ENCODE results near the gene PAFAH1B1. TPM values are rescaled to one million over a fixed set of nuclear protein-coding genes. Genes with fewer than 3 reads are reported as not detected.

Gene PAFAH1B1
- total RNA-seq, 1 experiment from 2014 or later, result 210 TPM

DNA sequence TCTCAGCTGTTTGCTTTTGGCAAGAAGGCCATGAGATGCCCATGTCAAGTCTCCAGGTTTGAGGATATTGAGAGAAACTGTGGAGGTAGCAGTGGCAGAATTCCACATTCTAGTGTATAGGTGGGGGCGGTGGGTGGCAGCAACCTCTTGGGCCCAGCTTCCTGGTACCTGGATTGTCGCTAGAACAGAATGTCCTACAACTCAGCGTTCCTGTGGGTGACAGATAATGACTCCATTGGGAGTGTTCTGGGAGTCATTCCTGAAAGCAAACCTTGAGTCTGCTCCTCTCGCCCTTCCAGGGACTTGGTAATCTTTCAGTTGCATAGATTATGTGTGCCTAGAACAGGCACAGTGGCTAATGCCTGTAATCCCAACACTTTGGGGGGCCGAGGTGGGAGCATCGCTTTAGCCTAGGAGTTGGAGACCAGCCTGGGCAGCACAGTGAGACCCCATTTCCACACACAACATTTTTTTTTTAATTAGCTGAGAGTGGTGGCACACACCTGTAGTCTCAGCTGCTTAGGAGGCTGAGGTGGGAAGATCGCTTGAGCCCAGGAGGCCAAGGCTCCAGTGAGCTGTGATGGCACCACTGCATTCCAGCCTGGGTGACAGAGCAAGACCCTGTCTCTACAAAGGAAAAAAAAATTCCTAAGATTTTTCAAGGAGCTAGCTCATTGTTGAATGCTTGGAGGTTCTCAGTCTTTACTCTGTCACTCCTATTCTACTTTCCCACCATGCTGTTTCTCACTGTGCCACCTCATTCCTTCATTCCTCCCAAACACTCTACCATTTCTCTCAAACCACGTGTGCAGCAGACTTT, 43.9 kb upstream of the PAFAH1B1 start:
- Histone ChIP-seq H3K36me3 (ENCODE audit: insufficient read depth, low read length, poor library complexity, severe bottlenecking) (no peaks in the 10 kb centered on the region), H3K27me3 (replicated peaks; ENCODE audit: insufficient read depth, low read depth, low read length, poor library complexity) (no peaks in the 10 kb centered on the region), H3K4me3 (ENCODE audit: low read depth, low read length, poor library complexity, severe bottlenecking) (no peak overlapping the region), H3K4me1 (ENCODE audit: insufficient read depth, low read length, poor library complexity, severe bottlenecking) (peaks cover 20% of the 10 kb centered on the region), H3K27ac (ENCODE audit: low read depth, low read length, poor library complexity, severe bottlenecking) (no peak overlapping the region), H3K9me3 (ENCODE audit: low read depth, low read length, poor library complexity, severe bottlenecking) (no peaks in the 10 kb centered on the region)
- no peak for TF ChIP-seq EZH2 (IDR thresholded peaks at IDR 0.05; ENCODE audit: borderline replicate concordance, low read depth, low read length, poor library complexity, severe bottlenecking)
- TF ChIP-seq, protein P1, sequence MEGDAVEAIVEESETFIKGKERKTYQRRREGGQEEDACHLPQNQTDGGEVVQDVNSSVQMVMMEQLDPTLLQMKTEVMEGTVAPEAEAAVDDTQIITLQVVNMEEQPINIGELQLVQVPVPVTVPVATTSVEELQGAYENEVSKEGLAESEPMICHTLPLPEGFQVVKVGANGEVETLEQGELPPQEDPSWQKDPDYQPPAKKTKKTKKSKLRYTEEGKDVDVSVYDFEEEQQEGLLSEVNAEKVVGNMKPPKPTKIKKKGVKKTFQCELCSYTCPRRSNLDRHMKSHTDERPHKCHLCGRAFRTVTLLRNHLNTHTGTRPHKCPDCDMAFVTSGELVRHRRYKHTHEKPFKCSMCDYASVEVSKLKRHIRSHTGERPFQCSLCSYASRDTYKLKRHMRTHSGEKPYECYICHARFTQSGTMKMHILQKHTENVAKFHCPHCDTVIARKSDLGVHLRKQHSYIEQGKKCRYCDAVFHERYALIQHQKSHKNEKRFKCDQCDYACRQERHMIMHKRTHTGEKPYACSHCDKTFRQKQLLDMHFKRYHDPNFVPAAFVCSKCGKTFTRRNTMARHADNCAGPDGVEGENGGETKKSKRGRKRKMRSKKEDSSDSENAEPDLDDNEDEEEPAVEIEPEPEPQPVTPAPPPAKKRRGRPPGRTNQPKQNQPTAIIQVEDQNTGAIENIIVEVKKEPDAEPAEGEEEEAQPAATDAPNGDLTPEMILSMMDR (conservative IDR thresholded peaks at IDR 0.05; ENCODE audit: low read depth, low read length), result no peak
- ChIA-PET POLR2A (ENCODE audit: low non-redundant PET) (no interaction called here), CTCF (no interaction called here)
- intact Hi-C loops (cut with micrococcal nuclease; ENCODE audit: unreplicated experiment), result no loop called here
- DNase-seq (ENCODE audit: low spot score), result no peak
- no TSS peak for BruUV-seq (replicated peaks)

DNA sequence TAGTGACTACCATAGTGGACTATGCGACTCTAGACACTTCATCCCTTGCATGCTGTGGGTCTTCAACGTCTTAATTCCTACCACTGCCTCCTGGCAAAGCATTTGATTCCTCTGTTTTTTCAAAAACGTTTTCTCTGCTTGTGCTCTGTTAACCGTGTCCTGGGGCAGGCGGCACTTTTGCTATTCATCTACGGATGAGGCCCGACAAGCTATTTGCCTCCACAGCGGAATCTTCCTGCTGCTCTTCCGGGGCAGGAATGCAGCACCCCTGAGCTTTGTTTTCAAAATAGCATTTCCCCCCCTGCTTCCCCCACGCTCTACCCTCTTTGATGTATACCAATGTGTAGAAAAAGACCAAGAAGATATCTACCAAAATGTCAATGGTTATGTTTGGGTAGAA, 42.0 kb upstream of the PAFAH1B1 start:
- Histone ChIP-seq H3K4me1 (ENCODE audit: insufficient read depth, low read length, poor library complexity, severe bottlenecking) (peaks cover 20% of the 10 kb centered on the region), H3K27ac (ENCODE audit: low read depth, low read length, poor library complexity, severe bottlenecking) (no peak overlapping the region), H3K27me3 (replicated peaks; ENCODE audit: insufficient read depth, low read depth, low read length, poor library complexity) (no peaks in the 10 kb centered on the region), H3K9me3 (ENCODE audit: low read depth, low read length, poor library complexity, severe bottlenecking) (no peaks in the 10 kb centered on the region), H3K36me3 (ENCODE audit: insufficient read depth, low read length, poor library complexity, severe bottlenecking) (no peaks in the 10 kb centered on the region), H3K4me3 (ENCODE audit: low read depth, low read length, poor library complexity, severe bottlenecking) (no peak overlapping the region)
- no peak for DNase-seq (ENCODE audit: low spot score)
- intact Hi-C loops (cut with micrococcal nuclease; ENCODE audit: unreplicated experiment), result no loop called here
- CTCF ChIA-PET, result no interaction called here
- no peak for TF ChIP-seq EZH2 (IDR thresholded peaks at IDR 0.05; ENCODE audit: borderline replicate concordance, low read depth, low read length, poor library complexity, severe bottlenecking)
- TF ChIP-seq, protein P1 (conservative IDR thresholded peaks at IDR 0.05; ENCODE audit: low read depth, low read length), result no peak
- no TSS peak for BruUV-seq (replicated peaks)
- POLR2A ChIA-PET (ENCODE audit: low non-redundant PET), result no interaction called here

DNA sequence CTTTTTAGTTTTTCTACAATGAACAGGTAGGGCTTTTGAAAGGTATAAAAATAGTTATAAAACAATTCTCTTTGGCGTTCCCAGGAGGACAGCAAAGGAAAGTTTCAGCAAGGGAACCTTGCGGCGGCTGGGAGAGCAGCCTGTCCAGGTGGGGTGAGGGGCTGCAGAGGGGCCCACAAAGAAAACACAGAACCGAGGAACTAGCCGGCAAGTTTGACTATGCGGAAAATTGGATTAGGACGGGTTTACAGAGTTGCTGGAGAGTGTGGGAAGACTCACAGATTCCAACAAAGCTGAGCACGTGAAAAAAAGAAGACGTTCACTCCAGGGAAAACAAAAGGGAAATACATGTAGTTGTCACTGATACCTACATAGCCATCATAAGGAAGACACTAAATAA, 41.5 kb upstream of the PAFAH1B1 start:
- Histone ChIP-seq H3K27ac (ENCODE audit: low read depth, low read length, poor library complexity, severe bottlenecking) (peak overlapping the region; percentile 7), H3K4me1 (ENCODE audit: insufficient read depth, low read length, poor library complexity, severe bottlenecking) (peaks cover 18% of the 10 kb centered on the region), H3K27me3 (replicated peaks; ENCODE audit: insufficient read depth, low read depth, low read length, poor library complexity) (no peaks in the 10 kb centered on the region), H3K36me3 (ENCODE audit: insufficient read depth, low read length, poor library complexity, severe bottlenecking) (no peaks in the 10 kb centered on the region), H3K4me3 (ENCODE audit: low read depth, low read length, poor library complexity, severe bottlenecking) (no peak overlapping the region), H3K9me3 (ENCODE audit: low read depth, low read length, poor library complexity, severe bottlenecking) (no peaks in the 10 kb centered on the region)
- CTCF ChIA-PET, result no interaction called here
- POLR2A ChIA-PET (ENCODE audit: low non-redundant PET), result no interaction called here
- TF ChIP-seq, protein P1 (conservative IDR thresholded peaks at IDR 0.05; ENCODE audit: low read depth, low read length), result no peak
- TF ChIP-seq EZH2 (IDR thresholded peaks at IDR 0.05; ENCODE audit: borderline replicate concordance, low read depth, low read length, poor library complexity, severe bottlenecking), result no peak
- DNase-seq (ENCODE audit: low spot score), result peak; percentile 52
- intact Hi-C loops (cut with micrococcal nuclease; ENCODE audit: unreplicated experiment), result no loop called here
- BruUV-seq (replicated peaks), result no TSS peak

All from A673 (cell line).